NCI-H128 (cell line): ENCODE measurements around the gene NKAPL.

Source experiments
- DNase-seq: peaks from one replicate; lab custom pipeline; 2025; ENCODE audit not compliant: unreplicated experiment; lab: John Stamatoyannopoulos, UW

The NKAPL gene

GRCh38 chr6:28245206-28245941 lies 13.7 kb upstream of the NKAPL start:
- DNase-seq: no peak

DNA sequence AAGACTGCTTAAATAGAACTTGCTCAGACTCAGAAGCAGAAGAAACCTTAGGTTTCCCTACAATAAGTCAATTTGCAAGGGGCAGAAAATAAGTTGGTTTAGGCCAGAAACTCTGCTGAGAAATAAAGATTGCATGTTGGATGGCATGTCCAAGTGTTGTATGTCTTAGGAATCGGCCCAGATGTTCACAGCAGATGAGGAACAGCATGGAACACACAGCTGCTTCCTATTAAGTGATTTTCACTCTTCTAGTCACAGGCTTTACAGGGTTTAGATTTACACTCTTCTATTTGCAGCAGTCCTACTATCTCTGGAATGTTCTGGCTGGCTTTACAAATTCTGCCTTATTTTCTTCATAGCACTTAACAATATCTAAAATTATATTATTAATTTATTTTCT lies 10.2 kb upstream of the NKAPL start:
- DNase-seq: no peak

- DNase-seq: no peak
Observed at GRCh38 chr6:28250747-28251146, 8.3 kb upstream of the NKAPL start.

- no peak for DNase-seq
Observed at GRCh38 chr6:28251661-28252008, 7.5 kb upstream of the NKAPL start.

- peak; percentile 73 for DNase-seq
Observed at GRCh38 chr6:28252009-28252975, 6.8 kb upstream of the NKAPL start, which contains the start of gene ZKSCAN4. Gene ZKSCAN4 (minus strand): TSS chr6:28252269. CDS start chr6:28251980, 289 bp downstream.

DNA sequence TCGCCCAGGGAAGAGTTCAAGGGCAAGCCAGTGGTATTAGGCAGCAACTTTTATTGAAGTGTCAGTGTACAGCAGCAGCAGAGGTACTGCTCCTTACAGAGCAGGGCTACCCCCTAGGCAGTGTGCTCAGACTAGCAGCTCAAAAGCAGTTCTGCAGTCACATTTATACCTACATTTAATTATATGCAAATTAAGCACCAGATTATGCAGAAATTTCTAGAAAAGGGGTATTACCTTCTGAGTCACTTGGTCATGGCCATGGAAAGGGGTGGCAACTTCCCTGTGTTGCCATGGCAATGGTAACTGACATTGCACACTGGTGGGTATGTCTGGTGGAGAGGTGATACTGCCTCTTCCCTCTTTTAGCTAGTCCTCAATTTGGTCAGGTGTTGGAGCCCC lies 5.0 kb upstream of the NKAPL start:
- no peak for DNase-seq

GRCh38 chr6:28257042-28257441 lies 2.1 kb upstream of the NKAPL start:
- DNase-seq: no peak

GRCh38 chr6:28263922-28264321 lies 4.8 kb downstream of the NKAPL start:
- DNase-seq: no peak

DNA sequence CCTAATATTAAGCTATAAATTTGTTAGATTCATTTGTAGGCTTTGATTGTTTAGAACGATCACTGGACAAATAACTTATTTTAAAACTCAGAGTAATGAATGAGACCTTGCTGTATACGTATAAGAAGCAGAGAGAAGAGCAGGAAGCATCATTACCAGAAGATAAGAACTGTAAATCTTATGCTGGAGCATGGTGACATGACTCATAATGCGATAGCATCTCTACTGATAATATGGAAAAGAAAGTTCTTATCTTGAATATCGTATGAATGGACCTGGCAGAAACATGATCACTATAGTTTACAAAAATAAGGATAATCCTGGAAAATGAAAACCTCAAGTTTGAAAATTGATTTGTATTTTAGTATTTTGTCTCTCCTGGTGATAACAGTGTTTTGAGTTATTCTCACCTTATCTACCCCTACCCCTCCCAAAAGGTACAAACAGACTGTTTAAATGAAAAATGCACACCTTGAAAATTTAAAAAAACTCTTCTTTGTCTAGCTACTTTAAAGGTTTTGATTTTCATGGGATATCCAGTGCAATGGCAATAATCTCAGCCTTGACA lies 5.8 kb downstream of the NKAPL start:
- DNase-seq: no peak

DNA sequence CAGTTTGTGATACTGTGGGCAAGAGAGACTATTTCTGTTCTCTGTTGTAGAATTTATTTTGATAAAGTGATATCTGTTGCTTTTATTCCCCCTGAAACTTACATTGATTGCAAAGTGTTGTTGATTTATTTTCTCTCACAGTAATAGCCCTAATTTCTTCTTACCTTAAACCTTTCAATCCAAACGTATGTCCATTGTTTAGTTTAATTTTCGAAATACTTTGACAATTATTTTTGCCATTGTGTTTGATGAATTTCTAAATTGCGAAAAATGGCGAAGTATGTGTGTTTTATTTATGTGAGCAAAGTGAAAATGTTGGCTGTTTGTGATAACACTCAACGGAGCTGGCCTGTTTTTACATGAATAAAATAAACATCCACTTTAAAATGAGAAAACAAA lies 7.5 kb downstream of the NKAPL start:
- no peak for DNase-seq

GRCh38 chr6:28266962-28267694 lies 8.0 kb downstream of the NKAPL start, which contains the start of gene ZSCAN26:
Gene ZSCAN26 (plus strand): TSS chr6:28267143. CDS start chr6:28271920, 4,777 bp downstream.
- peak; percentile 83 for DNase-seq

DNA sequence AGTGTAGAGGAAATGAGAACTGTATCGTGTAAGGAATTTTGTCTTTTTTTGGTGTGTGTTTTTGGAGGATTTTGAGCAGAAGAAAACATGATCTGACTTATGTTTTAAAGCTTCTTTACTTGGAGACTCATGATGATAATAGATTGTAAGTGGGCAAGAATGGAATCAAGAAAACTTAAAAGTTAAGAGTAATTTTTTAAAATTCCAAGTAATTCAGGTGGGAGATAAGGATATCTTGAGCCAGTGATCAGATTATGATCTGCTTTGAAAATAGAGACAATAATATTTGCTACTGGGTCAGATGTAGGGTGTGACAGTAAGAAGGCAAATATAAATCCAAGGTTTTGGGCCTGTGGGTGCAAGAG lies 8.6 kb downstream of the NKAPL start:
- DNase-seq: no peak

DNA sequence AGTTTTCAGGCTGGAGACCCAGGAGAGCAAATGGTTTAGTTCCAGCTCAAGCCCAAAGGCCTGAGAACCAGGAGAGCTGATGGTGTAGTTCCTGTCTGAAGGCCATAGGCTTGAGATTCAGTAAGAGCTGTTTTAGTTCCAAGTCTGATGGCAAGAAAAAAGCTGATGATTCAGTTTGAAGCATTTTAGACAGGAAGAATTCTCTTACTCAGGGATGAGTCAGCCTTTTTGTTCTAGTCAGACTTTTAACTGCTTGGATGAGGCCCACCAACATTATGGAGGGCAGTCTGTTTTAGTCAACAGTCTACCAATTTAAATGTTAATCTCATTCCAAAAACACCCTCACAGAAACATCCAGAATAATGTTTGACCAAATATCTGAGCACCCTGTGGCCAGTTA lies 10.4 kb downstream of the NKAPL start:
- no peak for DNase-seq

DNA sequence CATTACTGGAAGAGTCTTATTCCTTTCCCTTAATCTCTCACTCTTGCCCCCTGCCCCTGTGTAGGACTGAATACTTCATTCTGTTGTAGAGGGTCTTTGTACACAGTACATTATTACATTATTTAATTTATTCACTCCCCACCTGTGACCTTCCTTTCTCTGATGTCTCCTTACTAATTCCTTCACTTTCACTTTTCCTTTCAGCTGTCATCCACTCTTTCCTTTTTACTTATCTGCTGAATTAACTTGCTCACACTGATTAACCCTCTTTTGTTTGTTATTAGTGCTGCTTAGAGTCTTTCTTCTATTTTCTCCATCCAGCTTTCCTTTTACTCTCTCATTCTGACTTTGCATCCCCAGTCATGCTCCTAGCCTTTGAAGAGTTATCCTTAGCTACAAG lies 15.8 kb downstream of the NKAPL start:
- no peak for DNase-seq

DNA sequence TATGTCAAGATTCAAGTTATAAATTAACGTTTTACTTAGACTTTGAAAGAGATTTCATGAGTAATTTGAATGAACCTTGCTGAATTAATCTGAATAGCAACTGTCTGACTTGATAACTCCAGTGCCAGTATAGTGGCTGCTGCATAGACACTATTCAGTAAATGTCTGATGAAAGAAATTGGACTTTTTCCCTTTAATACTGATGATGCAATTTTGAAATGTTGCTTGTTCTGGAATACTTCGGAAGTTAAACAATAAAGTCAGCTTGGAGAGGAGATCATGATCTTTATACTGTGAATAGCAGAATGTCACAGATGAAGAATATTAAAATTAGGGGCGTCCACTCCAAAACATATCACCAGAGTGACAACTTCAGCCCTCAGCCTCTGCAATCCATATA lies 18.6 kb downstream of the NKAPL start:
- DNase-seq: no peak

- DNase-seq: no peak
Observed at GRCh38 chr6:28280595-28281287, 21.6 kb downstream of the NKAPL start.

GRCh38 chr6:28281288-28282064 lies 22.4 kb downstream of the NKAPL start, which contains the start of gene PGBD1:
Gene PGBD1 (plus strand): TSS chr6:28281572. CDS start chr6:28283814, 2,242 bp downstream.
- peak; percentile 57 for DNase-seq

DNA sequence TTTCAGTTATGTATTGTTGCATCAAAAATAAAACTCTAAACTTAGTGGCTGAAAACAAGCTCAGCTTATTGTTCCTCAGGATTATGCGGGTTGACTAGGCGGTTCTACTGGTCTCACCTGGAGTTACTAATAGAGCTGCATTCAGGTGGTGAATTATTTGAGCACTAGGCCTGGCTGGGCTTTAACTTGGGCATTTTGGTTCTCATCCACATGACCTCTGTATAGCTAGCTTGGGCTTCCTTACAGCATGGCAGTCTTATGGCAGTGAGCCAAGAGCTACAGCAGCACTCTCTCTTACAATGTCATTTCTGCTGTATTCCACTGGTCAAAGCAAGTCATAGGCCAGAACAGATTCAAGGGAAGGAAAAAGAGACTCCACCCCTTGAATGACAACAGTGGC lies 23.8 kb downstream of the NKAPL start:
- DNase-seq: no peak

DNA sequence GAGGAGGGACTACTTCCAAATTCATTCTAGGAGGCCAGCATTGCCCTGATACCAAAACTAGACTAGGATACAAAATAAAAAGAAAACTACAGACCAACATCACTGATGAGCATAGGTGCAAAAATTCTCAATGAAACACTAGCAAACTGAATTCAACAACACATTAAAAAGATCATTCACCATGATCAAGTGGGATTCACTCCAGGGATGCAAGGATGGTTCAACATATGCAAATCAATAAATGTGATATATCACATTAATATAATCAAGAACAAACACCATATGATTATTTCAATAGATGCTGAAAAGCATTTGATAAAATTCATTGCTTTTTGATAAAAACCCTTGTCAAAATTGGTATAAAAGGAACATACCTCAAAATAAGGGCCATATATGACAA lies 32.5 kb downstream of the NKAPL start:
- DNase-seq: no peak

GRCh38 chr6:28295326-28295725 lies 36.2 kb downstream of the NKAPL start:
- no peak for DNase-seq
